Naive B cell (primary cell): ENCODE data around the gene C6orf62. TPM values are rescaled to one million over a fixed set of nuclear protein-coding genes. Genes with fewer than 3 reads are reported as not detected.
A peak's percentile ranks its signal among the peaks of the same experiment; 100 is the strongest.
"Not testable (repeated sequence)": the region's sequence is repeated elsewhere in the genome, so short reads cannot be mapped to it uniquely, and the experiment has no call there.

Experiments used
- ATAC-seq, 2 donors: fragments of 150-1000 bp; cut with Tn5 transposase; 2 replicates each; pipeline ENCODE4 v1.10.0; 2021; ENCODE audit warnings: low read depth in 2 of 2, mild to moderate bottlenecking in 2 of 2, moderate library complexity in 2 of 2
- DNase-seq: peaks from one replicate; pipeline ENCODE4 v3.0.0; 2022
- H3K27ac Mint-ChIP-seq, 6 donors: one replicate each; pipeline ENCODE4 v1.8.0; 2020 to 2022; ENCODE audit warnings: mild to moderate bottlenecking in 6 of 6, mixed read lengths in 6 of 6, moderate library complexity in 5 of 6, inconsistent platforms in 2 of 6
- H3K27me3 Mint-ChIP-seq, 3 donors: one replicate each; pipeline ENCODE4 v1.8.0; 2021 to 2022; ENCODE audit warnings: mixed read lengths in 3 of 3, mild to moderate bottlenecking in 1 of 3
- H3K36me3 Mint-ChIP-seq, 2 donors: one replicate each; pipeline ENCODE4 v1.8.0; 2020 to 2022; ENCODE audit warnings: mixed read lengths in 2 of 2, inconsistent platforms in 1 of 2, mild to moderate bottlenecking in 1 of 2
- H3K4me1 Mint-ChIP-seq, 3 donors: one replicate each; pipeline ENCODE4 v1.8.0; 2020 to 2022; ENCODE audit warnings: mixed read lengths in 3 of 3, inconsistent platforms in 1 of 3, mild to moderate bottlenecking in 1 of 3, moderate library complexity in 1 of 3
- H3K4me3 Mint-ChIP-seq, 8 donors: one replicate each; pipeline ENCODE4 v1.8.0; 2020 to 2022; ENCODE audit warnings: mild to moderate bottlenecking in 8 of 8, mixed read lengths in 8 of 8, moderate library complexity in 8 of 8, inconsistent platforms in 2 of 8
- H3K9me3 Mint-ChIP-seq, 7 donors: one replicate each; pipeline ENCODE4 v1.8.0; 2020 to 2022; ENCODE audit warnings: mixed read lengths in 7 of 7, mild to moderate bottlenecking in 5 of 7, inconsistent platforms in 2 of 7, moderate library complexity in 1 of 7
- polyA plus RNA-seq, 6 donors: library from polyadenylated mRNA; unstranded; fragments of 300-500 nt; fragmentation: Illumina TruSeq; gene quantifications; one replicate each; pipeline ENCODE4 v1.2.3, GENCODE V29; 2021; ENCODE audit warnings: low read depth in 6 of 6

C6orf62 gene
- polyA plus RNA-seq = 100 to 1,000 TPM; 100 to 145 (median 120) TPM

DNA sequence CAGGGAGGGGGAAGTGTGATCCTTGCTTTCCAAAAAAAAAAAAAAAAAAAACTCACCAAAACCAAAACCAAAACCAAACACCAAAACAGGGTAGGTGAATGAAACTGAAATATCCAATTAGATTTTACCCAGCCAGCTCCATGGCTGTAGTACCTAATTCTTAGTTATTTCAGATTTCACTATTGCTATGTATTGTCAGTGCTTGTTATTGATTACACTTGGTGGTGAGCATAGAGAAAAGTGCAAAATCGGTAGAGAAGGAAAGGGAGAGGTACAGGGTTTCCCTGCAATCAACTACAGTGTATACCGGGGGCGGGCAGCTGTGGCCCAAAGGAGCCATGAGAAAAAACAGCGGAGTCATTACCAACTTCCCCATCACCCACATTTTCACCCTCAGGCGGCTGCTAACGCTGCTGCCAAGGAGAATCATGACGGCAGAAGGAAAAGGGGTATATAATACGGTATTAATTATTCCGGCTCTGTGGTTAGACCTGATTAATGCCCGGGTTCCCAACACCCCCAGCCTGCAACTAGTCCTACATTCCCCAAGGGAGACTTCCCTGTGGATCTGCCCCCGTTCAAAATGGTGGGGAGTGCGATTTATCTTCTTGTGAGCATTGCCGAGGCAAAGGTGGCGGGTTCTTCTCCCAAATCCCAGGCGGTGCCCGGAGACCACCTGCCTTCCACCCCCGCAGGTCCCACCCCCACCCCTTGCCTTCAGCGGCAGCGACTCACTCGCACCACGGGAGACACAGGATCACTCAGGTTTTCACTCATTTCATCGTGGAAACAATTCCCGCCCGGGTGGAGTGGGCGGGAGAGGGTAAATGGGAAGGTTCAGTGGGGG, at the start of gene C6orf62:
TSS of gene C6orf62 (minus strand) at position 30 of the 847 bp plus-strand sequence. CDS start 486 bp downstream, outside the sequence.
- no peaks in the 10 kb centered on the region for H3K27me3 Mint-ChIP-seq
- no peak for ATAC-seq
- peaks cover 0 to 2% (median 0%) of the 10 kb centered on the region in 7 donors for H3K9me3 Mint-ChIP-seq
- peak; percentile 67 for DNase-seq
- H3K4me3 Mint-ChIP-seq = peak within 1 kb of the TSS; percentile 90 to 100 (median 96)
- H3K27ac Mint-ChIP-seq = peak within 1 kb of the TSS; percentile 98 to 100 (median 100)
- H3K36me3 Mint-ChIP-seq = peaks cover 4 to 15% of the 10 kb centered on the region in 2 donors
- peaks cover 24 to 60% (median 49%) of the 10 kb centered on the region in 3 donors for H3K4me1 Mint-ChIP-seq

DNA sequence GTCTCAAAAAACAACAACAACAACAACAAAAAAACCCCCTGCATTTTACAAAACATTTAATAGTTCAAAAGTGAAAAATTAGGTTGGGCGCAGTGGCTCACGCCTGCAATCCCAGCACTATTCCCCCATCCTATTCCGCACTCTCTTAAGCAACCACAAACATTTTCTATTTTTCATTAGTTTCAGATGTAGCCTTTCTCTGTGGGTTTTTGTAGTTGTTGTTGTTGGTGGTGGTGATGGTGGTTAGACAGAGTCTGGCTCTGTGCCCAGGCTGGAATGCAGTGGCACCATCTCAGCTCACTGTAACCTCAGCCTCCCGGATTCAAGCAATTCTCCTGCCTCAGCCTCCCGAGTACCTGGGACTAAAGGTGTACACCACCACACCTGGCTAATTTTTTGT, 49.4 kb upstream of the C6orf62 start:
- Mint-ChIP-seq H3K9me3 (no peaks in the 10 kb centered on the region), H3K27me3 (no peaks in the 10 kb centered on the region), H3K27ac (no peak overlapping the region), H3K4me1 (no peaks in the 10 kb centered on the region), H3K4me3 (no peak overlapping the region), H3K36me3 (no peaks in the 10 kb centered on the region)
- DNase-seq (no peak), ATAC-seq (no peak)

DNA sequence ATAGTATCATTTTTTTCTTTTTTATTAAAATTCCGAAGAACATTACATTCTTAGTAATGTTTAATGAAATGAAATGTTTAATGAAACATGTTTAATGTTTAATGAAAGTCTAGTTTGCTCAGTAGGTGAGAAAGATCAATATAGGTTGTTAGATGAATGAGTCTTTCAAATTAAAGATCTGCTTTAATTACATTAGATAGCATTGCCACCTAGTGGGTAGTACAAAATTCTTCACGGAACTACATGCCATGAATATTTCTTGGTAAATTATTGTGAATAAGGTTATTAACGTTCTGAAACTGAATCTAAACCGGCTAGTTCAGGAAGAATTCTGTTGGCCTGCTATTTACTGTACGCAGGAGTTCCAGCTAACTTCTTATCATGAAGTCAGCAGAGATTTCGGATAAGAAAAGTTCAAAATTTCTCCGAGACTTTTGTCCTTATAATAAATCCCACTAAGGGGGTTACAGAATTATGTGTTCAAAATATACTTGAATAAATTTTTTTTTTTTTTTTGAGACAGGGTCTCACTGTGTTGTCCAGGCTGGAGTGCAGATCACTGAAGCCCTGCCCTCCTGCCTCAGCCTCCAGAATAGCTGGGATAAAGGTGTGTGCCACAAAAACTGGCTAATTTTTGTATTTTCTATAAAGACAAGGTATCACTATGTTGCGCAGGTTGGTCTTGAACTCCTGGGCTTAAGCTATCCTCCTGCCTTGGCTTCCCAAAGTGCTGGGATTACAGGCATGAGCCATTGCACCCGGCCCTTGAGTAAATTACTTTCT, 47.9 kb upstream of the C6orf62 start:
- H3K4me1 Mint-ChIP-seq = peaks cover 1 to 3% (median 2%) of the 10 kb centered on the region in 3 donors
- no peaks in the 10 kb centered on the region for H3K27me3 Mint-ChIP-seq
- no peak overlapping the region for H3K4me3 Mint-ChIP-seq
- H3K9me3 Mint-ChIP-seq = peaks cover 0 to 2% (median 0%) of the 10 kb centered on the region in 7 donors
- ATAC-seq = peak; percentile 55 to 69
- peak; percentile 39 for DNase-seq
- H3K27ac Mint-ChIP-seq = no peak overlapping the region
- no peaks in the 10 kb centered on the region for H3K36me3 Mint-ChIP-seq

DNA sequence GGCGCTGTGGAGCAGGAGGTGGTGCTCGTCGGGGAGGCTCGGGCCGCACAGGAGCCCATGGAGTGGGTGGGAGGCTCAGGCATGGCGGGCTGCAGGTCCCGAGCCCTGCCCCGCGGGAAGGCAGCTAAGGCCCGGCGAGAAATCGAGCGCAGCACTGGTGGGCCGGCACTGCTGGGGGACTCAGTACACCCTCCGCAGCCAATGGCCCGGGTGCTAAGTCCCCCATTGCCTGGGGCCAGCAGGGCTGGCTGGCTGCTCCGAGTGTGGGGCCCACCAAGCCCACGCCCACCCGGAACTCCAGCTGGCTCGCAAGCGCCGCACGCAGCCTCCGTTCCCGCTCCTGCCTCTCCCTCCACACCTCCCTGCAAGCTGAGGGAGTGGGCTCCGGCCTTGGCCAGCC, 47.0 kb upstream of the C6orf62 start:
- not testable (repeated sequence) for H3K9me3 Mint-ChIP-seq, DNase-seq, H3K4me3 Mint-ChIP-seq, H3K36me3 Mint-ChIP-seq, ATAC-seq, H3K27me3 Mint-ChIP-seq, H3K4me1 Mint-ChIP-seq, H3K27ac Mint-ChIP-seq

DNA sequence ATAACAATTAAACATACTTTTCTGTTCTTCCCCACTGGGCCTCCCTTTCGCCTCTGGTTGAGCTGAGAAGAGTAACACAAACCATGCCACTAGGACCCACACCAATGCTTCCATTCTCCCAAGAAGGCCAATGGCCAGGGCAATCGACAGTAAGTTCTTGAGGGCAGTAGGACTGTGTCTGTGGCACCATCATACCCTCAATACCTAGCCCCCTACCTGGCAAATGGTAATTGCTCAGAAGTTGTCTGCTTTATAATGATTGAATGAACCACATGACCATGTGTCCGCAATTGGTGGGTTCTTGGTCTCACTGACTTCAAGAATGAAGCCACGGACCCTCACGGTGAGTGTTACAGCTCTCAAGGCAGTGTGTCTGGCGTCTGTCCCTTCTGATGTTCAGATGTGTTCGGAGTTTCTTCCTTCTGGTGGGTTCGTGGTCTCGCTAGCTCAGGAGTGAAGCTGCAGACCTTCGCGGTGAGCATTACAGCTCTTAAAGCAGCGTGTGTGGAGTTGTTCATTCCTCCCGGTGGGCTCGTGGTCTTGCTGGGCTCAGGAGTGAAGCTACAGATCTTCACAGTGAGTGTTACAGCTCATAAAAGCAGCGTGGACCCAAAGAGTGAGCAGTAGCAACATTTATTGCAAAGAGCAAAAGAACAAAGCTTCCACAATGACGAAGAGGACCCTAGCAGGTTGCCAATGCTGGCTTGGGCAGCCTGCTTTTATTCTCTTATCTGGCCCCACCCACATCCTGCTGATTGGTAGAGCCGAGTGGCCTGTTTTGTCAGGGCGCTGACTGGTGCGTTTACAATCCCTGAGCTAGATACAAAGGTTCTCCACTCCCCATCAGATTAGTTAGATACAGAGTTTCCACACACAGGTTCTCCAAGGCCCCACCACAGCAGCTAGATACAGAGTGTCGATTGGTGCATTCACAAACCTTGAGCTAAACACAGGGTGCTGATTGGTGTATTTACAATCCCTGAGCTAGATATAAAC, 46.2 kb upstream of the C6orf62 start:
- H3K36me3 Mint-ChIP-seq, H3K4me1 Mint-ChIP-seq, H3K27me3 Mint-ChIP-seq, H3K4me3 Mint-ChIP-seq, H3K9me3 Mint-ChIP-seq, ATAC-seq, DNase-seq: not testable (repeated sequence)
- peak overlapping the region in 1 of 6 donors; percentile 16 for H3K27ac Mint-ChIP-seq

DNA sequence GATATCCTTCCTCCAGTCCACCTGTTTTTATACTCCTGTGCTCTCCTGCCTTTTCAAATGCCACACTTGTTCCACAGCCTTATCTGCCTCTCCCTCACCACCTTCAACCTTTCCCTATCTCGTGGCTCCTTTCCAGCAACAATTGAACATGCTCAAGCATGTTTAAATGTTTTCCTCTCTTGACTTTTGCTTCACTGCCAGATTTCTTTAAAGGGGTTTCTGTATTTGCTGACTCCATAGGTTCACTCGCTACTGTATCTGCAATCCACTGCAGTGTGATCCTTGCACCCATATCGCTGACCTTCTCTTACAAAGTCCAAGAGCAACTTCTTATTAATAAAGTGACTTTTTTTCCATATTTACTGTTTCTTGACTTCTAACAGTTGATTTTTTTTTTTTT, 44.6 kb upstream of the C6orf62 start:
- H3K4me3 Mint-ChIP-seq = no peak overlapping the region
- H3K4me1 Mint-ChIP-seq = peaks cover 3 to 9% (median 7%) of the 10 kb centered on the region in 3 donors
- H3K27me3 Mint-ChIP-seq = no peaks in the 10 kb centered on the region
- DNase-seq (no peak), ATAC-seq (no peak)
- no peaks in the 10 kb centered on the region for H3K36me3 Mint-ChIP-seq
- peaks cover 0 to 4% (median 0%) of the 10 kb centered on the region in 7 donors for H3K9me3 Mint-ChIP-seq
- peak overlapping the region in 1 of 6 donors; percentile 30 for H3K27ac Mint-ChIP-seq

DNA sequence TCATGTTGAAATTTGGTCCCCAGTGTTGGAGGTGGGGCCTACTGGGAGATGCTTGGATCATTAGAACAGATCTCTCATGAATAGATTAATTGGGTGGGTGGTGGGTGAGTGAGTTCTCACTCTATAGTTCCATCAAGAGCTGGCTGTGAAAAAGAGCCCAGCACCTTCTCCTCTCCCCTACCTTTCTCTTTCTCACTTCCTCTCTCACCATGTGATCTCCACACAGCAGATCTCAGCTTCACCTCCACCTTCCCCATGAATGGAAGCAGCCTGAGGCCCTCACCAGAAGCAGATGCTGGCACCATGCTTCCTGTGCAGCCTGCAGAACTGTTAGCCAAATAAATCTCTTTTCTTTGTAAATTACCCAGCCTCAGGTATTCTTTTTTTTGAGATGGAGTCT, 42.9 kb upstream of the C6orf62 start:
- peak overlapping the region in 1 of 6 donors; percentile 48 for H3K27ac Mint-ChIP-seq
- peaks cover 0 to 4% (median 0%) of the 10 kb centered on the region in 7 donors for H3K9me3 Mint-ChIP-seq
- ATAC-seq (no peak), DNase-seq (no peak)
- H3K27me3 Mint-ChIP-seq = no peaks in the 10 kb centered on the region
- peaks cover 3 to 9% (median 7%) of the 10 kb centered on the region in 3 donors for H3K4me1 Mint-ChIP-seq
- H3K36me3 Mint-ChIP-seq = no peaks in the 10 kb centered on the region
- no peak overlapping the region for H3K4me3 Mint-ChIP-seq

DNA sequence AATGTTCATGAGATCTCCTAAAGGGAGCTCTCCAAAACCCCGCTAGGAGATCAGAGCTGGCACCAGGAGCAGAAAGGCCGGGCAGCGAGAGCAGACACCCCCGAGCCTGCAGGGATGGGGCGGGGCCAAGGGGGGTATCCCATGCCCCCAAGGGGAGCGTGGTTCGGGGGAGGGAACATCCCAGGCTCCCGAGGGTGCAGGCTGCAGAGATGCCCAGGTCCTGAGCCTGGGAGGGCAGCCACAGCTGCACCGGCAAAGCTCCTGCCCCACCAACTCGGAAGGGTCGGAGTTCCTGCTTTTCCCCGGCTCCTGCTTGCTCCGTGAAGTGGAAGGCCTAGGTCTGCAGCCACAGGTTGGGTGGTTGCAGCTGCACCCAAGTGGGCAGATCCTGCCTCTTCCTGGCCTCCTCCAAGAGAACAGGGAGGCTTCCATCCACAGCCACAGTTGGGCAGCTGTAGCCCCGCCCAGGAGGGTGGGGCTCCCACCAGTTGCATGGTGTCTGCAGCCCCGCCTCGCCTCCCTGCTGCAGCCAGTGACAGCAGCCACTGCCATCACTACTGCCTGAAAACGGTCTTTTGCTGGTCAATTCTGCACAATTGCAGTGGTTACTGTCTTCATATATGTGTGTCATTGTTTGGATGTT, 42.4 kb upstream of the C6orf62 start:
- DNase-seq = no peak
- peak overlapping the region in 2 of 6 donors; percentile 48 to 49 for H3K27ac Mint-ChIP-seq

DNA sequence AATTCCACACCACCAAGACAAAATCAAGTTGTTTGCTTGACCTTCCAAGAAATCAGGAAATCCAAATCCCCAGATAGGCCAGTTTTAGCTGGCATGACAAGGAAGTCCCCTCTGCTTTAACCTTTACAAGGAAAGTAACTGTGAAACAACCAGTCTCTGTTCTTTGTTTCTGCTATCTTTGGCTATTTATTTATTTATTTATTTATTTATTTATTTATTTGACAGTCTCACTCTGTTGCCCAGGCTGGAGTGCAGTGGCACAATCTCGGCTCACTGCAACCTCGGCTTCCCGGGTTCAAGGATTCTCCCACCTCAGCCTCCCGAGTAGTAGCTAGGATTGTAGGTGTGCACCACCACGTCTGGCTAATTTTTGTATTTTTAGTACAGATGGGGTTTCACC, 41.3 kb upstream of the C6orf62 start:
- no peaks in the 10 kb centered on the region for H3K27me3 Mint-ChIP-seq
- no peaks in the 10 kb centered on the region for H3K36me3 Mint-ChIP-seq
- DNase-seq (no peak), ATAC-seq (no peak)
- peaks cover 0 to 4% (median 0%) of the 10 kb centered on the region in 7 donors for H3K9me3 Mint-ChIP-seq
- H3K4me3 Mint-ChIP-seq = no peak overlapping the region
- peaks cover 3 to 9% (median 7%) of the 10 kb centered on the region in 3 donors for H3K4me1 Mint-ChIP-seq
- no peak overlapping the region for H3K27ac Mint-ChIP-seq

More for the DNA sequence above, 42.4 kb upstream of the C6orf62 start:
- H3K9me3 Mint-ChIP-seq = peaks cover 0 to 4% (median 0%) of the 10 kb centered on the region in 7 donors
- H3K4me1 Mint-ChIP-seq = peaks cover 3 to 9% (median 7%) of the 10 kb centered on the region in 3 donors
- H3K36me3 Mint-ChIP-seq = no peaks in the 10 kb centered on the region
- H3K4me3 Mint-ChIP-seq = no peak overlapping the region
- H3K27me3 Mint-ChIP-seq = no peaks in the 10 kb centered on the region
- ATAC-seq = no peak

DNA sequence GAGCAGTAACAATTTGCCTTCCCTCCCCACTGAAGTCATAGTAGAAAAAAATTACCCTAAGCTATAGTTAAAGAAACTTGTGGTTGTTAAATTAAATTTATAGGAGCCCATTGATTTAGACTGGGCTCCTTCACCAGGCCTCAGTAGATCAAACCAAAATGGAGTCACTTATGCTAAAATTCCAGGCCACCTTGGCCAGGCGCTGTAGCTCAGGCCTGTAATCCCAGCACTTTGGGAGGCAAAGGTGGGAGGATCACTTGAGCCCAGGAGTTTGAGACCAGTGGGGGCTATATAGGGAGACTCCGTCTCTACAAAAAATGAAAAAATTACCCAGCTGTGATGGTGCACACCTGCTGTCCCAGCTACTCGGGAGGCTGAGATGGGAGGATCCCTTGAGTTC, 40.8 kb upstream of the C6orf62 start:
- ATAC-seq (no peak), DNase-seq (no peak)
- H3K27ac Mint-ChIP-seq = no peak overlapping the region
- peaks cover 3 to 9% (median 7%) of the 10 kb centered on the region in 3 donors for H3K4me1 Mint-ChIP-seq
- H3K36me3 Mint-ChIP-seq = no peaks in the 10 kb centered on the region
- H3K9me3 Mint-ChIP-seq = peaks cover 0 to 4% (median 0%) of the 10 kb centered on the region in 7 donors
- no peak overlapping the region for H3K4me3 Mint-ChIP-seq
- H3K27me3 Mint-ChIP-seq = no peaks in the 10 kb centered on the region

DNA sequence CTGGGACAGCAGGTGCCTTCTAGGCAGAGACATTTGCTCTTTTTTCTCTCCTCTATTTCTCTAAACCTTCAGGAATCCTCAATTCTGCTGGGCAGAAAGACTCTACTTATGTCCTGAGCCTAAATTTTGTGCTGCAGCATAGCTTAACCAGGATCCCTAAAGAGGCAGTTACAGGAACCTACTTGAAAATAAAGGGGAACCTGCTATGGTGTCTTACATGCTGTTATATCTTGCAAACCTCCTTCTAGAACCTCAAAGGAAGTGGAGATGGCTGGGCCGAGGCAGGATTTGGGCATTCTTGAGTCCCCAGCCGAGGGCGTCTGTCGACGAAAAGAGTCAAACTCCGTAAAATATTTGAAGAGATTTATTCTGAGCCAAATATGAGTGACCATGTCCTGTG, 38.7 kb upstream of the C6orf62 start:
- Mint-ChIP-seq H3K9me3 (peaks cover 0 to 4% (median 0%) of the 10 kb centered on the region in 7 donors), H3K4me3 (no peak overlapping the region), H3K27me3 (no peaks in the 10 kb centered on the region), H3K4me1 (peaks cover 3 to 9% (median 7%) of the 10 kb centered on the region in 3 donors), H3K36me3 (no peaks in the 10 kb centered on the region), H3K27ac (no peak overlapping the region)
- ATAC-seq (no peak), DNase-seq (no peak)

DNA sequence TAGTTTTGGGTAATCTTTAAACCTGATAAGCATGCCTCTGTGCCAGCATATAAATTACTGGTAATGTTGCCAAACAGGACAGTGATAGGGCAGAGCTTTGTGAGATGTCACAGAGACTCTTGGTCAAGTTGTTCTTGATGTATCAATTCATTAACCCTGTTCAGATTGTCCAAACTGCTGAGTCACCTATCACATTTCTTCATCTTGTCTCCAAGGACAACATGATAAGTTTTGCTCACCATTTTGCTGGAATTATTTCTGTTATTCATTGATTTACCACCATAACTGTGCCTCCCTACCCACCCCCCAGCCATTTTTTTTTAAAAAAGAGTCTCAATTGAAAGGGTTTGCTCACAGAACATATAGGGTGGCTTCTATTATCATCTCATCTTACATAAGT, 36.3 kb upstream of the C6orf62 start:
- ATAC-seq (no peak), DNase-seq (no peak)
- Mint-ChIP-seq H3K4me1 (no peaks in the 10 kb centered on the region), H3K27me3 (no peaks in the 10 kb centered on the region), H3K9me3 (peaks cover 0 to 2% (median 0%) of the 10 kb centered on the region in 7 donors), H3K4me3 (no peak overlapping the region), H3K27ac (no peak overlapping the region), H3K36me3 (no peaks in the 10 kb centered on the region)
